NCI-H1417 (cell line): ENCODE results near the gene IL15RA.
"Not testable (repeated sequence)": the region's sequence is repeated elsewhere in the genome, so short reads cannot be mapped to it uniquely, and the experiment has no call there.

Experiments
- DNase-seq, 3 experiments: peaks; one replicate each; lab custom pipeline; 2025; lab: John Stamatoyannopoulos, UW

IL15RA gene

GRCh38 chr10:6006546-6006945, 29.2 kb upstream of the IL15RA start:
- DNase-seq: no peak

- no peak for DNase-seq
These were observed 28.6 kb upstream of the IL15RA start for GRCh38 chr10:6005856-6006395.

GRCh38 chr10:6005161-6005804, 27.9 kb upstream of the IL15RA start:
- not testable (repeated sequence) for DNase-seq

- DNase-seq: no peak
These were observed 25.6 kb upstream of the IL15RA start for GRCh38 chr10:6002809-6003510.

GRCh38 chr10:5999440-6000165, 22.3 kb upstream of the IL15RA start:
- peak in 2 of 3 experiments; percentile 63 to 73 for DNase-seq

- DNase-seq: no peak
These were observed 19.4 kb upstream of the IL15RA start for GRCh38 chr10:5996696-5997095.

- no peak for DNase-seq
These were observed 15.1 kb upstream of the IL15RA start for GRCh38 chr10:5992398-5992797.

- no peak for DNase-seq
These were observed 14.4 kb upstream of the IL15RA start for GRCh38 chr10:5991708-5992107.

- DNase-seq: no peak
These were observed 12.4 kb upstream of the IL15RA start for GRCh38 chr10:5989756-5990155.

- no peak for DNase-seq
These were observed 11.1 kb upstream of the IL15RA start for GRCh38 chr10:5988336-5988920.

GRCh38 chr10:5987747-5988146, 10.4 kb upstream of the IL15RA start:
- DNase-seq: no peak

GRCh38 chr10:5985029-5985428, 7.7 kb upstream of the IL15RA start:
- no peak for DNase-seq

GRCh38 chr10:5983774-5984173, 6.4 kb upstream of the IL15RA start:
- no peak for DNase-seq

- DNase-seq: no peak
These were observed 4.2 kb upstream of the IL15RA start for GRCh38 chr10:5981529-5981928.

- peak in 1 of 3 experiments; percentile 23 for DNase-seq
These were observed 817 bp upstream of the IL15RA start for GRCh38 chr10:5978230-5978489.

GRCh38 chr10:5976512-5977470, 552 bp downstream of the IL15RA start:
- DNase-seq: peak in 2 of 3 experiments; percentile 41 to 46

- no peak for DNase-seq
These were observed 1.5 kb downstream of the IL15RA start for GRCh38 chr10:5975641-5976473.

- DNase-seq: no peak
These were observed 4.3 kb downstream of the IL15RA start for GRCh38 chr10:5973069-5973468.

- DNase-seq: no peak
These were observed 5.5 kb downstream of the IL15RA start for GRCh38 chr10:5971886-5972285.

- no peak for DNase-seq
These were observed 6.0 kb downstream of the IL15RA start for GRCh38 chr10:5971315-5971832.
